Measurements from ENCODE around the gene ADCYAP1R1. TPM values are rescaled to one million over a fixed set of nuclear protein-coding genes. Genes with fewer than 3 reads are reported as not detected.

The ADCYAP1R1 gene
- total RNA-seq, 4 donors from 2014 or later: 13.9 to 36.3 (median 24.2) TPM

- 85 to 96% methylated on average over 3 to 7 of the region's 7 CpGs for WGBS, 2 donors (ENCODE audit: low coverage in 1 of 2)
- TF ChIP-seq POLR2AphosphoS5 (IDR thresholded peaks at IDR 0.05) (no peak), CTCF (IDR thresholded peaks at IDR 0.05) (no peak), POLR2A (IDR thresholded peaks at IDR 0.05) (no peak), EP300 (IDR thresholded peaks at IDR 0.05) (no peak)
- Histone ChIP-seq H3K27me3 (no peaks in the 10 kb centered on the region), H3K36me3 (no peaks in the 10 kb centered on the region), H3K4me1 (no peaks in the 10 kb centered on the region), H3K4me3 (no peak overlapping the region), H3K27ac (no peak overlapping the region), H3K9me3 (no peaks in the 10 kb centered on the region)
- no peak for ATAC-seq
Measured at GRCh38 chr7:31110331-31111108, 58.4 kb downstream of the ADCYAP1R1 start.

- H3K36me3 ChIP-seq: no peaks in the 10 kb centered on the region
- ATAC-seq: no peak
- no peak overlapping the region for H3K4me3 ChIP-seq
- no peaks in the 10 kb centered on the region for H3K27me3 ChIP-seq
- H3K4me1 ChIP-seq: no peaks in the 10 kb centered on the region
- TF ChIP-seq POLR2AphosphoS5 (IDR thresholded peaks at IDR 0.05) (no peak), EP300 (IDR thresholded peaks at IDR 0.05) (no peak), POLR2A (IDR thresholded peaks at IDR 0.05) (no peak), CTCF (IDR thresholded peaks at IDR 0.05) (no peak)
- H3K9me3 ChIP-seq: no peaks in the 10 kb centered on the region
- H3K27ac ChIP-seq: no peak overlapping the region
Measured at GRCh38 chr7:31111109-31111451, 59.0 kb downstream of the ADCYAP1R1 start.

DNA sequence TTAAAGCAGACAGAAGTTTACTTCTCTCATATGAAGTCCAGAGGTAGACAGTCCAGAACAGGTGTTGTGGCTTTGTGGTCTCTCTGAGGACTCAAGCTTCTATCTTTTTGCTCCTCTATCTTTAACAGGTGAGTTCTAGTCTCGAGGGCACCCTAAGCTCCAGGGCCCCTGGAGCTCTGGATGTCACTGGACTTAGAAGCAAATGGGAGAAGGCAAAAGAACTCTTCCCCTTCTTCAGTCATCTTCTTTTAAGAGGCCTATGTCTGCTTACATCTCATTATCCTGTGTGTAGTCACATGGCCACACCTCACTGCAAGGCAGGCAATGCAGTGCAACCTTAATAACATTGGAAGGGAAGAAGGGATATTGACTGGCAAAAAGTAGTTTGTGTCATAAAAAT is 61.6 kb downstream of the ADCYAP1R1 start:
- no peak for TF ChIP-seq POLR2A (IDR thresholded peaks at IDR 0.05)
- no peak for TF ChIP-seq CTCF (IDR thresholded peaks at IDR 0.05)
- no peak for TF ChIP-seq POLR2AphosphoS5 (IDR thresholded peaks at IDR 0.05)
- no peak for TF ChIP-seq EP300 (IDR thresholded peaks at IDR 0.05)
- Histone ChIP-seq H3K27me3 (peaks cover 4% of the 10 kb centered on the region), H3K9me3 (no peaks in the 10 kb centered on the region), H3K4me1 (no peaks in the 10 kb centered on the region), H3K4me3 (no peak overlapping the region), H3K27ac (no peak overlapping the region), H3K36me3 (no peaks in the 10 kb centered on the region)
- 20 to 45% methylated on average over 1 of the region's 1 CpG for WGBS, 2 donors (ENCODE audit: low coverage in 1 of 2)
- no peak for ATAC-seq

GRCh38 chr7:31114593-31115343 is 62.7 kb downstream of the ADCYAP1R1 start:
- H3K4me3 ChIP-seq: no peak overlapping the region
- 60 to 86% methylated on average over 1 of the region's 1 CpG for WGBS, 2 donors (ENCODE audit: low coverage in 1 of 2)
- no peaks in the 10 kb centered on the region for H3K4me1 ChIP-seq
- H3K36me3 ChIP-seq: no peaks in the 10 kb centered on the region
- H3K27me3 ChIP-seq: peaks cover 4% of the 10 kb centered on the region
- TF ChIP-seq CTCF (IDR thresholded peaks at IDR 0.05) (no peak), POLR2A (IDR thresholded peaks at IDR 0.05) (no peak), POLR2AphosphoS5 (IDR thresholded peaks at IDR 0.05) (no peak), EP300 (IDR thresholded peaks at IDR 0.05) (no peak)
- H3K27ac ChIP-seq: no peak overlapping the region
- peak; percentile 25 for ATAC-seq
- no peaks in the 10 kb centered on the region for H3K9me3 ChIP-seq

- TF ChIP-seq POLR2AphosphoS5 (IDR thresholded peaks at IDR 0.05) (no peak), POLR2A (IDR thresholded peaks at IDR 0.05) (no peak), CTCF (IDR thresholded peaks at IDR 0.05) (no peak)
- no peaks in the 10 kb centered on the region for H3K9me3 ChIP-seq
- H3K4me3 ChIP-seq: no peak overlapping the region
- H3K36me3 ChIP-seq: no peaks in the 10 kb centered on the region
- peaks cover 4% of the 10 kb centered on the region for H3K27me3 ChIP-seq
- no peak for ATAC-seq
- 20 to 50% methylated on average over 1 of the region's 3 CpGs for WGBS, 2 donors (ENCODE audit: low coverage in 1 of 2)
- H3K4me1 ChIP-seq: no peaks in the 10 kb centered on the region
- H3K27ac ChIP-seq: no peak overlapping the region
Measured at GRCh38 chr7:31116615-31117014, 64.5 kb downstream of the ADCYAP1R1 start.

All from gastroesophageal sphincter (tissue), 4 donors.